Uterus (tissue), 4 donors: ENCODE data around the gene MAST2. TPM values are rescaled to one million over a fixed set of nuclear protein-coding genes. Genes with fewer than 3 reads are reported as not detected.
"Not testable (repeated sequence)": the region's sequence is repeated elsewhere in the genome, so short reads cannot be mapped to it uniquely, and the experiment has no call there.

Experiments
- DNase-seq, 2 donors: peaks; one replicate each; pipeline ENCODE4 v3.0.0-alpha.2; 2019 to 2020
- H3K27ac ChIP-seq, 2 donors: fragments of 200-600 bp; sonication (generic); 1 replicate in 1 of 2; 2 replicates in 1 of 2; pipeline ENCODE4 v1.5.1; 2016 to 2018
- H3K27me3 ChIP-seq, 2 donors: fragments of 200-600 bp; sonication (generic); one replicate each; pipeline ENCODE4 v1.5.1; 2018 to 2019; ENCODE audit warnings: control low read depth in 1 of 2
- H3K36me3 ChIP-seq, 2 donors: fragments of 200-600 bp; sonication (generic); one replicate each; pipeline ENCODE4 v1.5.1; 2019; ENCODE audit warnings: control low read depth in 1 of 2
- H3K4me1 ChIP-seq, 2 donors: fragments of 200-600 bp; sonication (generic); one replicate each; pipeline ENCODE4 v1.5.1; 2018 to 2019; ENCODE audit warnings: control low read depth in 1 of 2
- H3K4me3 ChIP-seq, 2 donors: fragments of 200-600 bp; sonication (generic); 1 replicate in 1 of 2; 2 replicates in 1 of 2; pipeline ENCODE4 v1.5.1; 2018 to 2019; ENCODE audit warnings: mild to moderate bottlenecking in 1 of 2
- H3K9me3 ChIP-seq, 2 donors: fragments of 200-600 bp; sonication (generic); one replicate each; pipeline ENCODE4 v1.5.1; 2019; ENCODE audit warnings: control low read depth in 1 of 2
- CTCF ChIP-seq, 4 experiments: fragments of 200-600 bp in 2 of 4; fragments of 450-650 bp in 2 of 4; sonication (generic) in 2 of 4; IDR thresholded peaks; one replicate each; pipeline ENCODE4 v1.5.1; 2016 to 2019; ENCODE audit warnings: antibody characterized with exemption in 4 of 4, mild to moderate bottlenecking in 2 of 4, moderate library complexity in 1 of 4
- POLR2A ChIP-seq, 2 donors: fragments of 450-650 bp; IDR thresholded peaks; one replicate each; pipeline ENCODE4 v1.6.1; 2016; ENCODE audit warnings: antibody characterized with exemption in 2 of 2, mild to moderate bottlenecking in 1 of 2, moderate library complexity in 1 of 2
- intact Hi-C: fragments of 100-400 bp; cut with DNase I; formaldehyde crosslinking; loops from one replicate; pipeline ENCODE4 v1.15.1; 2023; ENCODE audit warnings: low total_unique reads
- total RNA-seq, 4 donors: library from RNA; depleted of rRNA in 3 of 4; stranded (reverse); fragments of >200 nt in 3 of 4; gene quantifications; one replicate each; pipeline versions ENCODE4 v1.1.0 to v1.2.4, GENCODE V29; 2014 to 2023
- donor health status: DM: yes; HTN: yes; CAD: no.

MAST2 gene
- total RNA-seq, 4 donors from 2014 or later = 12.8 to 52.1 (median 36.3) TPM

GRCh38 chr1:45863218-45863617, 59.8 kb downstream of the MAST2 start:
- H3K4me3 ChIP-seq = no peak overlapping the region
- no peak overlapping the region for H3K27ac ChIP-seq
- no peaks in the 10 kb centered on the region for H3K4me1 ChIP-seq
- intact Hi-C loops = no loop called here
- H3K27me3 ChIP-seq = no peaks in the 10 kb centered on the region
- no peaks in the 10 kb centered on the region for H3K9me3 ChIP-seq
- no peaks in the 10 kb centered on the region for H3K36me3 ChIP-seq
- no peak for TF ChIP-seq CTCF (IDR thresholded peaks at IDR 0.05)
- TF ChIP-seq POLR2A (IDR thresholded peaks at IDR 0.05) = no peak
- no peak for DNase-seq

GRCh38 chr1:45864167-45865106, 61.0 kb downstream of the MAST2 start:
- H3K27me3 ChIP-seq = no peaks in the 10 kb centered on the region
- no peaks in the 10 kb centered on the region for H3K9me3 ChIP-seq
- no peaks in the 10 kb centered on the region for H3K4me1 ChIP-seq
- DNase-seq = no peak
- no peaks in the 10 kb centered on the region for H3K36me3 ChIP-seq
- intact Hi-C loops = no loop called here
- H3K27ac ChIP-seq = no peak overlapping the region
- H3K4me3 ChIP-seq = peak overlapping the region; percentile 2 to 12
- TF ChIP-seq CTCF (IDR thresholded peaks at IDR 0.05) (no peak), POLR2A (IDR thresholded peaks at IDR 0.05) (no peak)

- TF ChIP-seq POLR2A (IDR thresholded peaks at IDR 0.05) = no peak
- TF ChIP-seq CTCF (IDR thresholded peaks at IDR 0.05) = no peak
- no peak for DNase-seq
- Histone ChIP-seq H3K36me3 (no peaks in the 10 kb centered on the region), H3K4me1 (no peaks in the 10 kb centered on the region), H3K27me3 (no peaks in the 10 kb centered on the region), H3K27ac (no peak overlapping the region), H3K4me3 (no peak overlapping the region), H3K9me3 (no peaks in the 10 kb centered on the region)
- intact Hi-C loops = no loop called here
Observed at GRCh38 chr1:45867697-45868348, 64.4 kb downstream of the MAST2 start.

- no peaks in the 10 kb centered on the region for H3K27me3 ChIP-seq
- TF ChIP-seq POLR2A (IDR thresholded peaks at IDR 0.05) = no peak
- no peak for TF ChIP-seq CTCF (IDR thresholded peaks at IDR 0.05)
- H3K4me1 ChIP-seq = no peaks in the 10 kb centered on the region
- intact Hi-C loops = no loop called here
- no peak for DNase-seq
- H3K36me3 ChIP-seq = no peaks in the 10 kb centered on the region
- no peak overlapping the region for H3K27ac ChIP-seq
- H3K9me3 ChIP-seq = no peaks in the 10 kb centered on the region
- no peak overlapping the region for H3K4me3 ChIP-seq
Observed at GRCh38 chr1:45868861-45869260, 65.4 kb downstream of the MAST2 start.

- Histone ChIP-seq H3K27me3 (no peaks in the 10 kb centered on the region), H3K9me3 (no peaks in the 10 kb centered on the region), H3K36me3 (no peaks in the 10 kb centered on the region), H3K4me1 (no peaks in the 10 kb centered on the region), H3K27ac (no peak overlapping the region), H3K4me3 (no peak overlapping the region)
- no peak for DNase-seq
- TF ChIP-seq POLR2A (IDR thresholded peaks at IDR 0.05) (no peak), CTCF (IDR thresholded peaks at IDR 0.05) (no peak)
- intact Hi-C loops = no loop called here
Observed at GRCh38 chr1:45870500-45870899, 67.1 kb downstream of the MAST2 start.

GRCh38 chr1:45872173-45872801, 68.9 kb downstream of the MAST2 start:
- H3K36me3 ChIP-seq, H3K27me3 ChIP-seq, DNase-seq, H3K4me1 ChIP-seq, H3K27ac ChIP-seq, intact Hi-C loops, H3K9me3 ChIP-seq, H3K4me3 ChIP-seq: not testable (repeated sequence)
